A375 (cell line): ENCODE data around the gene DUSP15. TPM values are rescaled to one million over a fixed set of nuclear protein-coding genes. Genes with fewer than 3 reads are reported as not detected.

Experiments
- small RNA-seq: library from RNA; depleted of rRNA; stranded (forward); fragments of <200 nt; gene quantifications from one replicate; pipeline ENCODE3, GENCODE V24; 2014
- total RNA-seq: library from RNA; depleted of rRNA; stranded (reverse); fragments of >200 nt; shearing (Covaris generic); gene quantifications from 2 replicates; pipeline ENCODE4 v1.2.3, GENCODE V29; 2014; rRNA removed

Gene DUSP15, protein sequence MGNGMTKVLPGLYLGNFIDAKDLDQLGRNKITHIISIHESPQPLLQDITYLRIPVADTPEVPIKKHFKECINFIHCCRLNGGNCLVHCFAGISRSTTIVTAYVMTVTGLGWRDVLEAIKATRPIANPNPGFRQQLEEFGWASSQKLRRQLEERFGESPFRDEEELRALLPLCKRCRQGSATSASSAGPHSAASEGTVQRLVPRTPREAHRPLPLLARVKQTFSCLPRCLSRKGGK
- total RNA-seq = 1.5 and 3.1 TPM in 2 replicates

DNA sequence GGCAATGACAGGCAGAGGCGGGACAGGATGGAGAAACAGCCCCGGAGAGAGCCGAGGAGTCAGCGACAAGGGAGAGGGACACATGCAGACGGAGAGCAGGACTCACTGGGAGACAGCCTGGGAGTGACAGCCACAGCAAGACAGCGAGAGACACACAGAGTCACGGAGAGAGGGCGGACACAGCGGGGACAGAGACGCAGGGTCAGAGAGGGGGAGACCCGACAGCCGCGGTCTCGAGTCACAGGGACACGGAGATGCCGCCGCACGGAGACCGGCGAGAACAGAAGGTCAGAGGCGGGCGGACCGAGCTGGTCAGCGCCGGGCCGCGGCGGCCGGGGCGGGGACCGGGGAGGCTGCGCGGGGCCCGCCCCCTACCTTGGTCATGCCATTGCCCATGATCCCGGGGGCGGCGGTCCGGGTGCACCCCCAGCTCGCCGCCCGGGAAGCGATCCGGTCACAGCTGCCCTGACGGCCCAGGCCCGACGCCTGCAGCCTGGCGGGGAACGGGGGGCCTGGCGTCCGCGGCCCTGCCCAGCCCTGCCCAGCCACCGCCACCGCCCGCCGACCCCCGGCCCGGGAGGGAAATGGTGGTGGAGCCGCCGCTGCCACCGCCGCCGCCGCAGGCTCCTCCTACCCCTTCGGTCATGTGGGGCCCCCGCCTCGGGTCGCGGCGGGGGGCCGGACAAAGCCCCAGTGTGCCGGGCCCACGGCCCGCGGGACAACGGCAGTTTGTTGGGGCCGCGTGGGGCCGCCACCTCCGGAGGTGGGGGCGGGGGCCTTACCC lies at the start of gene DUSP15, which contains the start of gene TTLL9:
DUSP15 (minus strand) TSS at position 586 of the 784 bp plus-strand sequence; CDS start at position 396, 190 bp downstream.
TTLL9 (plus strand) TSS at position 693 of the 784 bp plus-strand sequence. CDS start 493 bp downstream, outside the sequence.

DNA sequence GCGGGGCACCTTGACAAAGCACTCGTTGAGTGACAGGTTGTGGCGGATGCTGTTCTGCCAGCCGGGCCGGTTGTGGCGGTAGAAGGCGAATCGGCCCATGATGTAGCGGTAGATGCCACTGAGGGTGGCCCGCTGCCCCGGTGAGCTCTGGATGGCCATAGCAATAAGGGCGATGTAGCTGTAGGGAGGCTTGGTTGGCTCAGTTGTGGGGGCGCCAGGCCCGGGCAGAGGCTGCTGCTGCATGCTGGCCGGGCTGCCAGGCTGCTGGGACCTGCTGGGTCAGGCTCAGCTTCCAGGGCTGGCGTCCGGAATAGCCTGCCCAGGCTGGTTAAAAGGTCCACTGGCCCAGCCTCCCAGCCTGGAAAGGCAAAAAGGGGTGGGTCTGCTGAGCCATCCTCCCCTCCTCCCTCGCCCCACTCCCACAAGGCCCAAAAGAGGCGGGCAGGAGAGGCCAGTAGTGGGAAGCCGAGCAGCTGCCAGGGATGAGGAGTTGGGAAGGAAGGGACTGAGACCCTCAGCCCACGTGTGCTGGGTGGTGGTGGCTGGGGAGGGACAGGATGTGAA lies 24.9 kb downstream of the DUSP15 start, which contains the start of gene FOXS1:
FOXS1 (minus strand) TSS at position 305 of the 564 bp plus-strand sequence; CDS start at position 243, 62 bp downstream.

GRCh38 chr20:31819083-31819784 lies 51.1 kb downstream of the DUSP15 start, which contains the start of gene MYLK2:
TSS of gene MYLK2 (plus strand) at chr20:31819356. CDS start at chr20:31819581, 225 bp downstream.

Small RNAs within 50 kb of the gene (small RNA-seq; reads per million reads assigned to genes)
- gene RNU1-94P = not detected

Other genes with a start within 250 kb of the DUSP15 start
- gene COX4I2, start 232.6 kb downstream of the DUSP15 start, total RNA-seq = not detected in 2 replicates
- 117 and 122 TPM in 2 replicates for gene BCL2L1, start 147.7 kb downstream of the DUSP15 start, total RNA-seq
- 122 and 126 TPM in 2 replicates for gene TPX2, start 131.2 kb downstream of the DUSP15 start, total RNA-seq
- gene MYLK2, start 51.2 kb downstream of the DUSP15 start, total RNA-seq = 2.1 and 2.3 TPM in 2 replicates
- gene FOXS1, start 24.9 kb downstream of the DUSP15 start, total RNA-seq = not detected in 2 replicates
- 0.11 TPM in 1 of 2 replicates, not detected in the other for gene TTLL9, start 107 bp upstream of the DUSP15 start, total RNA-seq
- gene PDRG1, start 81.5 kb upstream of the DUSP15 start, total RNA-seq = 11.1 and 12.0 TPM in 2 replicates
- gene XKR7, start 97.6 kb upstream of the DUSP15 start, total RNA-seq = not detected in 2 replicates
- not detected in 2 replicates for gene CCM2L, start 139.9 kb upstream of the DUSP15 start, total RNA-seq
- not detected in 2 replicates for gene HCK, start 181.7 kb upstream of the DUSP15 start, total RNA-seq
- gene TM9SF4, start 239.2 kb upstream of the DUSP15 start, total RNA-seq = 21.5 and 22.5 TPM in 2 replicates